Measurements from ENCODE around the gene SLC8A3. TPM values are rescaled to one million over a fixed set of nuclear protein-coding genes. Genes with fewer than 3 reads are reported as not detected.

Gene SLC8A3
- total RNA-seq (2022; extraction: Qiagen RNA extraction; ENCODE audit: low read depth), result not detected in 5 replicates

GRCh38 chr14:70188659-70189455 lies at the start of gene SLC8A3:
Gene SLC8A3 (minus strand): TSS chr14:70188951. CDS start chr14:70168422, 20,529 bp downstream.

Other genes with a start within 250 kb of the SLC8A3 start
- gene COX16, start 170.7 kb upstream of the SLC8A3 start, total RNA-seq (2022; extraction: Qiagen RNA extraction; ENCODE audit: low read depth), result 58.4 to 69.5 TPM (median 59.0 TPM) in 5 replicates
- gene SYNJ2BP, start 228.1 kb upstream of the SLC8A3 start, total RNA-seq (2022; extraction: Qiagen RNA extraction; ENCODE audit: low read depth), result 5.1 to 10.8 TPM (median 9.9 TPM) in 5 replicates